Endothelial cell (in vitro differentiated cells): ENCODE data around the gene TSR3. TPM values are rescaled to one million over a fixed set of nuclear protein-coding genes. Genes with fewer than 3 reads are reported as not detected.
A peak's percentile ranks its signal among the peaks of the same experiment; 100 is the strongest.

ENCODE experiments used
- DNase-seq: peaks from one replicate; pipeline ENCODE4 v3.0.0; 2021; ENCODE audit warnings: low spot score
- H3K27ac Mint-ChIP-seq: one replicate; pipeline ENCODE4 v1.8.0; 2021; ENCODE audit warnings: mixed read lengths, inconsistent platforms; ENCODE audit not compliant: unreplicated experiment
- H3K27me3 Mint-ChIP-seq: one replicate; pipeline ENCODE4 v1.8.0; 2021; ENCODE audit warnings: mild to moderate bottlenecking, moderate library complexity, mixed read lengths, inconsistent platforms; ENCODE audit not compliant: unreplicated experiment
- H3K36me3 Mint-ChIP-seq: one replicate; pipeline ENCODE4 v1.8.0; 2021; ENCODE audit warnings: mild to moderate bottlenecking, low read depth, mixed read lengths, inconsistent platforms; ENCODE audit not compliant: unreplicated experiment
- H3K4me1 Mint-ChIP-seq: one replicate; pipeline ENCODE4 v1.8.0; 2021; ENCODE audit warnings: mild to moderate bottlenecking, mixed read lengths, inconsistent platforms; ENCODE audit not compliant: unreplicated experiment
- H3K4me3 Mint-ChIP-seq: one replicate; pipeline ENCODE4 v1.8.0; 2021; ENCODE audit warnings: mild to moderate bottlenecking, mixed read lengths, inconsistent platforms; ENCODE audit not compliant: unreplicated experiment
- H3K9me3 Mint-ChIP-seq: one replicate; pipeline ENCODE4 v1.8.0; 2021; ENCODE audit warnings: mixed read lengths, inconsistent platforms; ENCODE audit not compliant: unreplicated experiment
- CTCF ChIP-seq: fragments of 200-600 bp; sonication (generic); IDR thresholded peaks from one replicate; pipeline ENCODE4 v1.5.0; 2021; ENCODE audit warnings: antibody characterized with exemption; ENCODE audit not compliant: unreplicated experiment
- total RNA-seq: library from RNA; stranded (reverse); fragmentation: NEBNext Ultra II Directional; extraction: Animal tissue kit (Norgen Biotek cat#: 25700); gene quantifications from one replicate; pipeline ENCODE4 v1.2.1, GENCODE V29; 2021; ENCODE audit not compliant: unreplicated experiment

TSR3 gene
- total RNA-seq, 1 donor from 2014 or later = 68.2 TPM

- Mint-ChIP-seq H3K27me3 (peaks cover 12% of the 10 kb centered on the region), H3K4me3 (no peak overlapping the region), H3K4me1 (peaks cover 10% of the 10 kb centered on the region), H3K9me3 (no peaks in the 10 kb centered on the region), H3K27ac (no peak overlapping the region), H3K36me3 (peaks cover 41% of the 10 kb centered on the region)
- DNase-seq = no peak
- no peak for TF ChIP-seq CTCF
Observed at GRCh38 chr16:1315081-1316032, 36.3 kb downstream of the TSR3 start.

GRCh38 chr16:1314399-1315068 lies 37.1 kb downstream of the TSR3 start:
- Mint-ChIP-seq H3K36me3 (peaks cover 36% of the 10 kb centered on the region), H3K9me3 (no peaks in the 10 kb centered on the region)
- no peak for TF ChIP-seq CTCF

GRCh38 chr16:1313721-1314369 lies 37.8 kb downstream of the TSR3 start:
- TF ChIP-seq CTCF = no peak
- Mint-ChIP-seq H3K27ac (no peak overlapping the region), H3K36me3 (peaks cover 32% of the 10 kb centered on the region), H3K4me1 (peaks cover 14% of the 10 kb centered on the region), H3K27me3 (peaks cover 14% of the 10 kb centered on the region), H3K4me3 (no peak overlapping the region), H3K9me3 (no peaks in the 10 kb centered on the region)
- DNase-seq = no peak

More at GRCh38 chr16:1314399-1315068, 37.1 kb downstream of the TSR3 start:
- Mint-ChIP-seq H3K27ac (no peak overlapping the region), H3K27me3 (peaks cover 16% of the 10 kb centered on the region), H3K4me1 (peaks cover 14% of the 10 kb centered on the region), H3K4me3 (no peak overlapping the region)
- no peak for DNase-seq

GRCh38 chr16:1312903-1313302 lies 38.8 kb downstream of the TSR3 start:
- no peak for DNase-seq
- Mint-ChIP-seq H3K4me3 (peak overlapping the region; percentile 59), H3K36me3 (peaks cover 24% of the 10 kb centered on the region), H3K27me3 (peaks cover 13% of the 10 kb centered on the region), H3K9me3 (no peaks in the 10 kb centered on the region), H3K27ac (peak overlapping the region; percentile 57), H3K4me1 (peaks cover 14% of the 10 kb centered on the region)
- no peak for TF ChIP-seq CTCF
